ENCODE data around the gene GJD2. TPM values are rescaled to one million over a fixed set of nuclear protein-coding genes. Genes with fewer than 3 reads are reported as not detected.
A peak's percentile ranks its signal among the peaks of the same experiment; 100 is the strongest.

Gene GJD2
- total RNA-seq, 1 experiment from 2014 or later = not detected

GRCh38 chr15:34753236-34753894 lies 1.4 kb downstream of the GJD2 start:
- Histone ChIP-seq H4K8ac (replicated peaks; ENCODE audit: insufficient read length, low read depth, low read length) (no peak overlapping the region), H3K27me3 (ENCODE audit: insufficient read depth, low read length) (peaks cover 18% of the 10 kb centered on the region; the same call in 1 of the 2 replicates), H2AFZ (ENCODE audit: low read length) (no peak overlapping the region), H3K18ac (ENCODE audit: insufficient read length, low read depth, low read length) (no peak overlapping the region), H3K4me1 (ENCODE audit: insufficient read depth, low read length) (0 out of 2 replicates have a peak, but pooled peaks cover 4% of the 10 kb centered on the region), H3K23me2 (ENCODE audit: insufficient read length, low read depth, low read length, poor library complexity, severe bottlenecking) (peaks cover 15% of the 10 kb centered on the region), H3K9ac (ENCODE audit: extremely low read depth, insufficient read length, low read length) (no peak overlapping the region), H3K4me2 (ENCODE audit: insufficient read depth, insufficient read length, low read length) (peak overlapping the region; percentile 26), H3K79me2 (ENCODE audit: insufficient read depth, low read length) (no peaks in the 10 kb centered on the region), H2AK5ac (ENCODE audit: insufficient read length, low read length) (no peak overlapping the region), H3K27ac (ENCODE audit: insufficient read length, low read depth, low read length) (no peak overlapping the region), H3T11ph (ENCODE audit: low read length) (no peak overlapping the region), H3K4ac (ENCODE audit: low read depth, low read length) (no peak overlapping the region), H4K91ac (ENCODE audit: insufficient read length, low read depth, low read length) (no peak overlapping the region), H4K20me1 (ENCODE audit: control insufficient read depth, insufficient read depth, insufficient read length) (no peaks in the 10 kb centered on the region), H3K14ac (ENCODE audit: insufficient read depth, low read length) (no peak overlapping the region), H2BK120ac (ENCODE audit: low read depth, low read length, poor library complexity, severe bottlenecking) (no peak overlapping the region), H4K5ac (ENCODE audit: insufficient read length, low read depth, low read length) (no peak overlapping the region), H3K23ac (ENCODE audit: insufficient read length, low read depth, low read length) (no peak overlapping the region), H3K79me1 (ENCODE audit: insufficient read depth, low read depth, low read length, poor library complexity, severe bottlenecking) (no peaks in the 10 kb centered on the region), H2BK5ac (ENCODE audit: insufficient read length, low read length) (no peak overlapping the region), H2BK15ac (ENCODE audit: low read depth, low read length) (no peak overlapping the region), H3K9me3 (ENCODE audit: control insufficient read depth, low read depth, low read length) (no peaks in the 10 kb centered on the region), H2BK12ac (ENCODE audit: insufficient read length, low read depth, low read length) (no peak overlapping the region), H3K56ac (ENCODE audit: insufficient read length, low read depth, low read length) (no peak overlapping the region), H2BK20ac (ENCODE audit: low read depth, low read length, poor library complexity, severe bottlenecking) (no peak overlapping the region)
- no peak for TF ChIP-seq CTCF (conservative IDR thresholded peaks at IDR 0.05)
- WGBS (ENCODE audit: extremely low coverage, insufficient read length, low lambda C conversion rate) = no CpG with 5 or more reads among the region's 11 CpGs
- Mint-ChIP-seq H3K27me3 (ENCODE audit: low read depth) (peaks cover 74% of the 10 kb centered on the region), H3K4me1 (peaks cover 12 to 16% of the 10 kb centered on the region in 2 experiments), H3K4me3 (peak overlapping the region; percentile 27 to 56; a peak in 3 of 5 replicates), H3K9me3 (no peaks in the 10 kb centered on the region), H3K36me3 (ENCODE audit: insufficient read depth in 1 of 3, low read depth in 3 of 3) (no peaks in the 10 kb centered on the region), H3K27ac (no peak overlapping the region)
- DNase-seq = peak; percentile 76
